Measurements from ENCODE around the gene MYL10.
"Not testable (repeated sequence)": the region's sequence is repeated elsewhere in the genome, so short reads cannot be mapped to it uniquely, and the experiment has no call there.

MYL10 gene

DNA sequence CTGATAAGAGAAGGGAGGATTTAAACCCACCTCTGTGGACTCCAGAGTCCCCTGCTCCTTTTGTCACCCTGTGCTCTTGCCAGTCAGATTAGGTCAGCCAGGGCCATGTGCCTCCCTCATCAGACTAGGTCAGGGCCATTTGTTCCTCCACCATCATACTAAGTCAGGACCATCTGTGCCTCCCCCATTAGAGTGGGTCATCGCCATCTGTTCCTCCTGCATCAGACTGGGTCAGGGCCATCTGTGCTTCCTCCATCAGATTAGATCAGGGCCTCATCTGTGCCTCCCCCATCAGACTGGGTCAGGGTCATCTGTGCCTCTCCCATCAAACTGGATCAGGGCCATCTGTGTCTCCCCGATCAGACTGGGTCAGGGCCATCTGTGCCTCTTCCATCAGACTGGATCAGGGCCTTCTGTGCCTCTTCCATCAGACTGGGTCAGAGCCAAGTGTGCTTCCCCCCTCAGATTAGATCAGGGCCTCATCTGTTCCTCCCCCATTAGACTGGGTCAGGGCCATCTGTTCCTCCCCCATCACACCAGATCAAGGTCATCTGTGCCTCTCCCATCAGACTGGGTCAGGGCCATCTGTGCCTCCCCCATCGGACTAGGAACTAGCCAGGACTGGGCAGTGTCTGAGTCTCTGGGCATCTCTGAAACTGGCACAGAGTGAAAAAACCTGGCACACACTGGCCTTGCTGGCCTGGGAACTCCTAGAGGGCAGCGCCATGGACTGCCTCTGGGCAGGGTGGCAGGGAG, 11.5 kb downstream of the MYL10 start:
- DNase-seq = no peak

DNA sequence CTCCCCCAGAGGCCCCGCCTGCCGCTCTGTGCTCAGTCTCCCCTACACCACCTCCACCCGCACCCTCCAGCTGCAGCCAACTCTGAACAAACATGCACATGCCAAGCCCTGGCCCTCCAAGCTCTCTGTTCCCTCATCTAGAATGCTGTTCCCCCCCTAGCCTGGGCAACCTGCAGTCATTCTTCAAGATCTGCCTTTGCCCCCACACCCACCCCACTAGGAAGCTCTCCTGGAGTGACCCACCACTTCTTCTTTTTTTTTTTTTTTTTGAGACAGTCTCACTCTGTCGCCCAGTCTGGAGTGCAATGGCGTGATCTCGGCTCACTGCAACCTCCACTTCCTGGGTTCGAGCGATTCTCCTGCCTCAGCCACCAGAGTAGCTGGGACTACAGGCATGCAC, 13.7 kb downstream of the MYL10 start:
- DNase-seq = no peak

DNA sequence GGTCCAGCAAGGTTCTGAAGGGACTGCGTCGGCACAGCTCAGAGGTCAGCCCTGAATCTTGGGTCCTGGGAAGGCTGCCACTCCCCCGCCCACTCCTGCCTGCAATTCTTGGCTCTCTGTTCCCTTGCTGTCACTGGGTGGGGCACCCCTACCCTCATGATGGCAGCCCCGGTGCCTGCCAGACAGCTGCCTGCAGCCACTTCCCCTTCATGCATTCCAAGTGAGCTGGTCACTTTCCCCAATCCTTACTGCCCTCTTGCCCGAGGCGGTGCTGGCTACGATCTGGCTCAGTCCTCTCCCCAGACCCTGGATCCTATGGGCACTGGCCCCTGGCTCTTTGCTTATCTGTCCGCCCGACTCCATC, 14.2 kb downstream of the MYL10 start:
- no peak for DNase-seq

DNA sequence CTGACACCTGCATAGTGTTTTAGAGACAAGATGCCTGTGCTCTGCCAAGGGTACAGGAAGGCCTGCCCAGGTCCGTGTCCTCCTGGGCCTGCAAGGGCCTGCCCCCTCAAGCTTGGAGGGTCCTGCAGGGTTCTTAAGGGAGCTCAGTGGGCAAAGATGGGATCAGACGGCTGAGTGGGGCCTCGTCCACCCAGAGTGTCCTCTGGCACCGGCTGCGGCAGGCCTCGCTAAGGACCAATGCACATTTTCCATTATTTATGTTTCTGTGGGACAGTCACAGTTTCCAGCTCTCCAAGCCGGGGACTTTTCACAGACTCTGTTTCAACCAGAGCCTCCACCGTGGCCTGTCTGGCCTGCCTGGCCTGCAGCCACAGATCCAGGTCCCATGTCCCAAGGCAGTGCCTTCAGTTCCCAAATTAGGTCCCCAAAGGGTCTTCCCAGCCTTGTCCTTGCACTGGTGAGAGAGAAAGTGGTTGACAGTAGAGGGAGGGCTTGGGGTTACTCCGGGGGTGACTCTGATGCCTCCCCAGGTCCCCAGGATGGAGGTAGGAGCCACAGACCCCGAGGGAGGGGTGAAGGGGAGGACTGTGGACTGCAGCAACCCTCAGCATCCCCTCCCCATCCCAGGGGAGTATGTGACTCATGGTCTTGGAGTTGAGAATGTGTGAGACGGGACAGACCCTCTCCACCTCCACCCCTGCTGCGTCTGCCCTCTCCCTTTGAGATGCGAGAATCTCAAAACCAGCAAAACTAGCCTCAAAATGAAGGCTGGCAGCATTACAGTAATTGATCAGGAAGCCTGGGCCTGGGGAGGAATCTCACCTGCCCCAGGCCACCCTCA, 14.8 kb downstream of the MYL10 start:
- no peak for DNase-seq

DNA sequence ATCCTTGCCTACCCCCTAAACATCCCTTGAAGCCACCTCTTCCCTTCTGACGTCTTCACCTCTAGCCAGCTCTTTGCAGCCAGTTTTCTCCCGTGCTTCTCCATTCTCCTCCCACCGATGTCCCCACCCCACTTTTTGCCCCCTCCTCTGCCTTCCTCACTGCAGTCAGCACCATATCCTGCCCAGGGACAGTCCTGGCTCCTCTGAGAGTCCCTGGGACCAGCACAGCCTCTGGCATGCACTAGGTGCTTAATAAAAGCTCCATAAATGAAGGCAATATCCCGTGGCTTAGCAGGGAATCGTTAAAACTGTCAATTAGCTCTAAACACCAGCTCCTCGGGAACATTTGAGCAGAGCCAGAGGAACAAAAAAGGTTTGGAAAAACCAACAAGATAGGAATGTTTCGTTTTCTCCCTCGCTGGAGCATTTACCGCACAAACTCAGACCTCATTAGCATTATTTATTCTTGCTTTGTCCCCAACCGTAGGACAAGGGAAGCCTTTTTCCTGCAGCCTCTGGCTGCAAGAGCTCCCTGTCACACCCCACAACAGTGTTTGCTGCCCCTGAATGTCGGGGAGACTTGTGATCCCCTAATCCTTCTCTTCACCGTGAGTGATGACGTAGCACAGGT, 16.1 kb downstream of the MYL10 start:
- no peak for DNase-seq

DNA sequence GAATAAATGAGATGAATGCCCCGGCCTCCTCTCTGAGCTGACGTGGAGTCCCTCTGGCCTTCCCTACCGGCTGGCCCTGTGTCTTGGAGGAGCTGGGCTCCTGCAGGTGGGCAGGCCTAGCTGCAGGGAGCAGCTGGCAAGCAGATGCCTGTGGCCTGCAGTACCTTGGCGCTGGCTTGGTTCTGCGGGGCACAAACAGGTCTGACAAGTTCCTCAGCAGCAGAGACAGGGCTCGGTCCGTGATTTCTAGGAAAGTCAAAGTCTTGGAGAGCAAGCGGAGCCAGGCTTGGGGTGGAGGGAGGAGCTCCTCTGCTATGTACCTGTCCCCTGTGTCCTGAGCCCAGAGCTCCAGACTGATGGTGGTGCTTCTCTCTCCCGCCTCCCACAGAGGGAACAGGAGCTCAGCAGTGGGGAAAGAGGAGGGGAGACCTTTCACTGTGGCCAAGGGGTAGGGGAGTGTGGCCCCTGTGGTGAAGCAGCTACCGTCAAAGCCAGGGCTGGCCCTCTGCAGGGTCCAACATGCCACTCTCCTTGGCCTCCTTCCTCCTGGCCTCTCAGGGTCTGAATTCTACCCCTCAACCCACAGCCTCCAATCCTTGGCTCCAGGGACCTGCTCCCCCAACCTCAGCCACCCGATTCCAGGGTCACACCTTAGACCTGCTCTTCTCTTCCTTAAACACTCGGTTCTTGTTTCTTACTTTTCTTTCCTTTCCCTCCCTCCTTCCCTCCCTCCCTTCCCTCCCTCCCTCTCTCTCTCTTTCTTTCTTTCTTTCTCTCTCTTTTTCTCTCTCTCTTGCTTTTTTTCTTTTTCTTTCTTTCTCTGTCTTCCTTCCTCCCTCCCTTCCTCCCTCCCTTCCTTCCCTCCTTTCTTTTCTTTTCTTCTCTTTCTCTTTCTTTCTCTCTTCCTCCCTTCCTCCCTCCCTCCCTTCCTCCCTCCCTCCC, 20.1 kb downstream of the MYL10 start:
- DNase-seq = no peak

DNA sequence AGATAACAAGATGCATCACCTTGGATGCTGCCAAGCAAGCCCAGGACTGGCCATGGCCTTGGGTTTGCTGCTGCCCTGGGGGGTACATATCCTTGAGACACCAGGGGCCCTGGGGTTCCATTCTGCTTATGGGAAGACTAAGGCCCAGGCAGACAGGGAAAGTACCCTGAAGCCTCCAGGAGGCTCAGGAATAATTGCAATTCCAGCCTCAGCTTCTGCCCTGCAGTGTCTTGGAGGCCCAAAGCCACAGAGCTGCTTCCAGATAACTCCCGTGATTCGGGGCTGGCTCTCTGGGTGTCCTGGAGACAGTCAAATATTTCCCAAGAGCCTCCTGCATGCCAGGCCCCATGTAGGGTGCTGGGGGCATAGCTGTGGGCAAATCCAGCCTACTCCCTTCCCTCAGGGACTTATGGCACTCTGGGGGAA, 22.6 kb downstream of the MYL10 start:
- no peak for DNase-seq

DNA sequence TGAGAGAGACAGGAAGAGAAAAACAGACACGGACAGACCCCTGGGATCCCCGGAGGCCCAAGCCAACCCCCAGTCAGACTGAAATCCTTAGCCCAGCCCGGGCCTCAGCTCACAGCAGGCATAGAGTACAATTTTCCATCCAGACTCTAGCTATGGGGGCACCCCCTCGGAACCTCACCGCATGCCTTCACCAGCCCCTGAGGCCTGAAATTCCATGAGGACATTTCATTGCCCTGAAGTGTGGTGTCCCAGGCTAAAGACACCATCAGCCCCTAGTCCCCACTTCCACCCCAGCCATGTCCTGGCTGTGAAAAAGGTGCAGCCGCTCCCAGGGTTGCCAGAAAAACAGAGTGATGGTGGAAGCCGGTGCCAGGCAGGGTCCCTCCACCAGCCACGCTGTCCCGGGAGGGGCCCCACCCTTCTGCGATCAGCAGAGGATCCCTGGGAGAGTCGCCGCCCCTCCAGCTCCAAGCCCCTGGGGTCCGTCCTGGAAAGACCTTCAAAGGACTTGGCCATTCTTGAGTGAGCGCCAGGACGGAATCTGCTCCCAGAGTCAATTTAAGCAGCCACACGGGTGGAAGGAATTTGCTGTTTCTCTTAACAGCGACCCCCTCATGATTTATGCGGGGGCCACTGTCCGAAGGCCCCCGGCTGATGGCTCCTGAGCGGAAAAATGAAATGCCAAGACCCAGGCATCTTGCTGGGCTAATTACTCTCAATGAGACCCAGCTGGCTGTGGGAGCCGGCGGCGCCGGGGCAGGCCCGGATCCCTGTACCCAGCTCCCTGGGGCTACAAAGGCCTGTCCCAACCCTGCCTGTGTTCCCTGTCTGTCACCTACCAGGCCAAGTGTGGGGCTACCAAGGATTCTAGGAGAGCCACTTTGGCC, 23.2 kb downstream of the MYL10 start:
- DNase-seq = no peak

DNA sequence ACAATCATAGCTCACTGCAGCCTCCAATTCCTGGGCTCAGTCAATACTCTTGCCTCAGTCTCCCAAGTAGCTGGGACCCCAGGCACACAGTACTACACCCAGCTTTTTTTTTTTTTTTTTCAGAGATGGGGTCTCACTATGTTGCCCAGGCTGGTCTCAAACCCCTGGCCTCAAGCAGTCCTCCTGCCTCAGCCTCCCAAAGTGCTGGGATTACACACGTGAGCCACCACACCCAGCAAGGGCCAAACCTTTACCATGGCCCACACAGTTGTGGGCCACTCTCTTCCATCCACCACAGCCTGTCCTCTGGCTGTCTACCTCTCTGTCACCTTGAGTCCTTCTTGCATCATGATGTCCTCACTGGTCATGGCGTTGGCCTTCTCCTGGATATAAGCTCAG, 24.2 kb downstream of the MYL10 start:
- DNase-seq = not testable (repeated sequence)

DNA sequence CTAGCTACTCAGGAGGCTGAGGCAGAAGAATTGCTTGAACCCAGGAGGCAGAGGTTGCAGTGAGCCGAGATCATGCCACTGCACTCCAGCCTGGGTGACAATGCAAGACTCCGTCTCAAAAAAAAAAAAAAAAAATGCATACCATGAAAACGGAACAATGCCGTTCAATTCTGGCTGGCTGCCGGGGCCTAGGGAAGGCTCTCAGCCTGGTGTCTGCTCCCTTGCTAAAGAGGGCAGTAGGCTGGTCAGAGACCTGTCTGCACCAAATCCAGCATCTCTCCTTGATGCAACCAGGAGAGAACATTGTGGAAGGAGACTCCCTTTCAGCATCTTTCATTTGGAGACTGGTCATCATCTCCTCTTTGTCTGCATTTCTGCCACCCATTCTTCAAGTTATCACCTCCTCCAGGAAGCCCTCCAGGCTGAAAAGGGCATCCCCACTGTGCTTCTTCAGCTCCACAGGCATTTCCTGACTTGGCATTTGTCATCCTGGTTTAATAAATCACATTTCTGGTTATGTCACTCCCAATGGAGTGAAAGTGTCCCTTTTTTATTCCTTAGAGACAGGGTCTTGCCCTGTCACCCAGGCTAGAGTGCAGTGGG, 24.7 kb downstream of the MYL10 start:
- DNase-seq = no peak

DNA sequence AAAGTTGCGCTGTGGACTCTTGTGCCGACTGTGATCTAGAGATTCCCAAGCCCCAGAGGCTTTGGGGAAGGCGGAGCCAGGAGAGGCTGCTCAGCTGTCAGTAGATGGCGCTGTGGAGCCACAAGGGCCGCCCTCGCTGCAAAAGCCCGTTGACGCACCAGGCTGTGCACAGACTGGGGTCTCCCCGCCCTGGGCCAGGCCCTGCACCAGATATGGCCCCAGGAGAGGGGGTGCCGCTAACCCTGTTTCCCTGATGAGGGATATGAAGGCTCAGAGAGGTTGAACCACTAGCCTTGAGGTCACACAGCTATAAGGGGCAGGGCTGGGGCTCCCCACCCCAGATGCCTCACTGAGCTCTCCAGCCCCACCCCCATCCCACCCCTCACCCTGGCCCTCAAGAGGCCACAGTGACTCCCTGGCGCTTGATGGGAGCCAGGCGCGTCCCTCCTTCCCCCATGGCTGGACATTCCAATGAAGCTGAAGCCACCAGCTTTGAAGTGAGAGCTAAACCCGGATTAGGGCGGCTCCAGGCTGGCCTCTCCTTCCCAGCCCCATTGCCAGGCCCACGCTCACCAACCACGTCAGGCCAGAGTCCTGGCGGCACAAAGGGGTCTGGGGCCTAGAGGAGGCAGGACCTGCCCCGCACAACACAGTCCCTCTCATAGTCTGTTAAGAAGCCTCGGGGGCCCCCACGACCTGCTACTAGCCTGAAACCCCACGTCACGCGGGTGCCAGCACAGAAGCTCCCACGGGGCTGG, 26.4 kb downstream of the MYL10 start:
- DNase-seq = peak; percentile 57

DNA sequence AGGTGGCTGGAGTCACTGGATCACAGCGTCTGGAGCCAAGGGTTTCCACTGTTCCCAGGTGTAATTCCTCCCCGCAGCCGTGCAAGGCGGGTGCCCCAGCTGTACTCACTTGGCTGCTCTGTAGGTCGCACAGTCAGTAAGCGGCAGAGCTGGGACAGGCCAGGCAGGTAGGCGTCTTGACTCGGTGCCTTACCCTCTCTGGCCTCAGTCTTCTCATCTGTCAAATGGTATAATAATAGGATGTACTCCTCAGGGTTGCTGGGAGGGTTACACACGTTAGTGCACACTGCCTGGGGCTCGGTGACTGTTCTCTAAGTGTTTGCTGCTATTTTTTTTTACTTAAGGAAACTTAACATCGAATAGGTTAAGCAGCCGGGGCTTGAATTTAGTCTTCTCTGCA, 27.0 kb downstream of the MYL10 start:
- DNase-seq = no peak

DNA sequence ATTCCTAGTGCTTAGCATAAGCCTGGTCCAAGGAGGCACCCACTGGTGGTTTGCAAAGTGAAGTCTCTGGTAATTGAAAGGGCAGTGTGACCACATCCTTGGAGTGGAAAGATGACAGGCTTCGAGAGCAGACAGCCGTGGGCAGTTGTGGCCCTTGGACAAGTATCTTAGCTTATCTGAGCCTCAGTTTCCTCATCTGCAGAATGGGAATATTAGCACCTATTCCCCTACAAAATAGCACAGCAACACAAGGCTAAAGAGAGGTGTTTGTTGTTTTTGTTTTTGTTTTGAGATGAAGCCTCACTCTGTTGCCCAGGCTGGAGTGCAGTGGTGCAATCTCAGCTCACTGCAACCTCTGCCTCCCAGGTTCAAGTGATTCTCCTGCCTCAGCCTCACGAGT, 29.3 kb downstream of the MYL10 start:
- no peak for DNase-seq

DNA sequence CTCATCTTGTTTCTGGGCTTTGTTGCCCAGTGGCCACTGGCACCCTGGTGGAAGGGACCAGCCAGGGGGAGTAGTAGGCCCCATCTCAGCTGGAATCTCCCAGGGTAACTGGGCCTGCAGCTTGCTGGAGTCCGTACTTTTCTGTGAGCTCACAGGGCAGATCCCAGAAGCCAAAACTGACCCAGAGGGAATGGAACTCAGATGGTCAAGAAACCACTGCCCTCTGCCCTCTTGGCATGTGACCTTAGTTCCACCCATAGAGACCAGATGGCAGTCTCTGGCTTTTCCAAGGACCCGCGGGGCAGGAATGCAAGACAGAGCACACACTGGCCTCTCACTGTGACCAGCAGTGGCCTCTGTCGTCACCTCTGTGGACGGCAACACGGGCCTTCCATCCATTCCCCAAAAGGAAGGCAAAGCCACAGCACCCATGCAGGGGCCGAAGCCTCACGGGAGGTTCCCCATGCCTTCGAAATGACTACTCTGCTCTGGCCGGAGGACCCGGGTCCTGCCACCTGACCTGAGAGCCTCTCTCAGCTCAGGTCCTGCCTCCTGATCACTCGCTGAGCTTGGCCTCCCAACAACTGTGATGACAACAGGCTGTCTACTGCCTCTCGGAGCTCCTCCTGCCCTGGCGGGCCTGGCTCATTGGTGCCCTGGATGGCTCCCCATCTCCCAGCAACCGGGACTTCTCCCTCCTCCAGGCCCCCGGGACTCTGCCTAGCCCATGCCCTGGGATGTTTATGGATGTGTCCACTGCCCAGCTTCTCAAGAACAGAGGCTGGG, 29.9 kb downstream of the MYL10 start:
- DNase-seq = no peak

DNA sequence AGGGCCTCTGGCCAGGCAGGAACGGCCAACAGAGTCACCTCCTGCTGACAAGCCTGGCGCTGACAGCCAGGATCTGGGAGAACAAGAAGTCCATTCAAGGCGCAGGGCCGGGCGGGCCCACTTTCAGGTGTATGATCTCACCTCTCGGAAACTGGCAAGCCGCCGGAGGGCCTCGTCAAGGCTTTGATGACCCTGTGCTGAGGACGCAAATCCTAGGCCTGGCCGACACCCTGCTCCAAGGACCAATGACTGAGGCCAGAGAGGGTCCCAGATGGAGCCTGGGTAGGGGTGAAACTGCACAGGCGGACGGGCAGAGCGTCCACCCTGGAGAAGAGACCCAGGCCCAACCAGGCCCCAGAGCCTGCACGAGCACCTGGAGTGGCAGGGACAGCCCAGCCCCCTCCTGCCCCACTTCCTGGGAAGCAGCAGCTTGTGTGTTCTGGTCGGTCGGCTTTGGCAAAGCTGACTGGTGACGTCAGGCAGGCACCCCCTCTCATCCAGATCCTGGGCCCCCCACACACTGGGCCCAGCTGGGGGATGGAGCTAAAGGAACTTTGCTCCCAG, 30.6 kb downstream of the MYL10 start:
- no peak for DNase-seq

DNA sequence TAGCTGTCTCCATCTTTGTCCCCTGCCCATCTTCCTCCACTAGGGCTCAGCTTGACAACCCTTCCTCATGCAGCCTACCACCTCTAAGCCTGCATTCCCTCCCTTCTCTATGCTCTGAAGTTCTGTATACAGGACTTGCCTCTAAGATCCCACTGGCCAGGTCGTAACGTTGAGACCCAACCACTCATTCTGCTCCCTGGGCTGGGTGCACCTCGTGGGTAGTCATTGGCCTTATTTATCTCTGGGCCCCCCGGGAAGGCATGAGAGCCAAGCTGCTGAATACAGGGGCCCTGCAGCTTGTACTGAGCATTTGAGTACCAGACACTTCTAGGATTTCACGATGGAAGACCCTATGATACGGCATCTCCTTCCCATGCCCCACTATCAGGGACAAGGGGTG, 31.2 kb downstream of the MYL10 start:
- DNase-seq = no peak

DNA sequence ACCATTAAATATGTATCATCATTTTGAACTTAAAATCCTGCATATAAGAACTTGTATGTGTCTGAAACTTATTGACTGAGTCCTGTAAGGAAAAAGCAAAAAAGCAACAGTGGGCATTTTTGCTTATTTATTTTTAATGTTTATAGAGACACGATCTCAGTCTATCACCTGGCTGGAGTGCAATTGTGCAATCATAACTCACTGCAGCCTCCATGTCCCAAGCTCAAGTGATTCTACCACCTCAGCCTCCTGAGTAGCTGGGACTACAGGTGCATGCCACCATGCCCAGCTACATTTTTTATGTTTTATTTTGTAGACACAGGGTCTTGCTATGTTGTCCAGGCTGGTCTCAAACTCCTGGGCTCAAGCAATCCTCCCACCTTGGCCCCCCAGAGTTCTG, 32.2 kb downstream of the MYL10 start:
- DNase-seq = no peak

DNA sequence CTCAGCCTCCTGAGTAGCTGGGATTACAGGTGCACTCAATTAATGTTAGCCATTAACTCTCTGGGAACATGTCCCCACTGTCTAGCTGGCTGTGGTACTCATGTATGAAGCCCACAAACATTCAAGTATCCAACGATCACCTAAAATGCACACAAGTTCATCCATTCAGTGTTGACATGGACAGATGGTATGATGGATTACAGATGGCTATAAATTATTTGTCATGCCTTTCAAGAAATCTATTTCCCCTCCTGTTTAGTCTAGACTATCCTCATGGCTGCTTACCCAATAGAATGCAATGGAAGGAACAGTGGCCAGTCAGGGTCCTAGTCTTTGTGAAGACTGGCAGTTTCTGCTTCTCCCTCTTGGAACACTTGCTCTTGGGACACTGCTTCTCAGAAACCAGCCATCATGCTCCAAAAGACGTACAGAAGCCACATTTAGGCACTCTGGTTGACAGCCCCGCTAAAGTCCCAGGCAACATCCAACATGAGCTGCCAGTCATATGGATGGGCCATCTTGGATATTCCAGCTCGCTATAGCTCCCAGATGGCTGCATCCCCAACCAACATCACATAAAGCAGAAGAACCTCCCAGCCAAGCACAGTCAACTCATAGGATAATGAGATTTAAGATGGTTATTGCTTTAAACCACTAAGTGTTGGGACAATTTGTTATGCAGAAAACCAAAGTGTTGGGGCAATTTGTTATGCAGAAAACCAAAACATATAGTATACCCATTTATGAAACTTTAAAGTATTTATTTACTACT, 33.1 kb downstream of the MYL10 start:
- no peak for DNase-seq

DNA sequence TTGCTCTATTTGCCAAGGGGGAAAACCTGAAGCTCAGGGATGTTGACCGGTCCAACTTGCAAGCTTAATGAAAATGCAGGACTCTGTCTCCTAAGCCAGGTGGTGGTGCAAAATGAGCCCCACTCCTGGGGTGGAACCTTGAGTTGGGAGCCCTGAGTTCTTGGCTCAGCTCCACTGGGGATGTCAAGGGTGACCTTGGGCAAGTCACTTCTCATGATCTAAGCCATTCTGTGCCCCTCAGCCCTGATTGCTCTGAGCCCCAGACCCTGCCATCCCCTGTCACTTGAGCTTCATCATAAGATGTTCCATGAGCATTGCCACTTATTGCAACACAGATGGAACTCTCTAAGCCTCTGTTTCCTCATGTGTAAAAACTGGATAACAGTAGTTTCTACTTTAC, 33.9 kb downstream of the MYL10 start:
- no peak for DNase-seq

All from NCI-H1092 (cell line).